ENCODE measurements around the gene EIF2S3.
A peak's percentile ranks its signal among the peaks of the same experiment; 100 is the strongest.
"Not testable (repeated sequence)": the region's sequence is repeated elsewhere in the genome, so short reads cannot be mapped to it uniquely, and the experiment has no call there.

The EIF2S3 gene

GRCh38 chrX:24054182-24055042 is at the start of gene EIF2S3:
EIF2S3 (plus strand) TSS chrX:24054956; CDS start chrX:24054969, 13 bp downstream.
- peak; percentile 94 for DNase-seq (ENCODE audit: low spot score)

- peak; percentile 6 for DNase-seq (ENCODE audit: low spot score)
Observed at GRCh38 chrX:24005028-24005427, 49.7 kb upstream of the EIF2S3 start.

- DNase-seq (ENCODE audit: low spot score) = no peak
Observed at GRCh38 chrX:24005867-24006266, 48.9 kb upstream of the EIF2S3 start.

GRCh38 chrX:24012266-24012665 is 42.5 kb upstream of the EIF2S3 start:
- no peak for DNase-seq (ENCODE audit: low spot score)

GRCh38 chrX:24014388-24015018 is 40.3 kb upstream of the EIF2S3 start:
- DNase-seq (ENCODE audit: low spot score) = peak; percentile 25

- DNase-seq (ENCODE audit: low spot score) = no peak
Observed at GRCh38 chrX:24017674-24018073, 37.1 kb upstream of the EIF2S3 start.

- DNase-seq (ENCODE audit: low spot score) = no peak
Observed at GRCh38 chrX:24018809-24019208, 35.9 kb upstream of the EIF2S3 start.

- no peak for DNase-seq (ENCODE audit: low spot score)
Observed at GRCh38 chrX:24019448-24019847, 35.3 kb upstream of the EIF2S3 start.

- DNase-seq (ENCODE audit: low spot score) = no peak
Observed at GRCh38 chrX:24020306-24020876, 34.4 kb upstream of the EIF2S3 start.

GRCh38 chrX:24023544-24023943 is 31.2 kb upstream of the EIF2S3 start:
- DNase-seq (ENCODE audit: low spot score) = no peak

GRCh38 chrX:24023972-24024669 is 30.6 kb upstream of the EIF2S3 start:
- DNase-seq (ENCODE audit: low spot score) = no peak

- peak; percentile 87 for DNase-seq (ENCODE audit: low spot score)
Observed at GRCh38 chrX:24024819-24025740, 29.7 kb upstream of the EIF2S3 start.

GRCh38 chrX:24025741-24026403 is 28.9 kb upstream of the EIF2S3 start:
- DNase-seq (ENCODE audit: low spot score) = peak; percentile 21

- no peak for DNase-seq (ENCODE audit: low spot score)
Observed at GRCh38 chrX:24026432-24026831, 28.3 kb upstream of the EIF2S3 start.

- DNase-seq (ENCODE audit: low spot score) = no peak
Observed at GRCh38 chrX:24027086-24027485, 27.7 kb upstream of the EIF2S3 start, which contains the start of gene KLHL15. KLHL15 (minus strand) TSS chrX:24027186; CDS start chrX:24006693, 20,493 bp downstream.

- no peak for DNase-seq (ENCODE audit: low spot score)
Observed at GRCh38 chrX:24027985-24028384, 26.8 kb upstream of the EIF2S3 start.

GRCh38 chrX:24030597-24030996 is 24.2 kb upstream of the EIF2S3 start:
- DNase-seq (ENCODE audit: low spot score) = no peak

- no peak for DNase-seq (ENCODE audit: low spot score)
Observed at GRCh38 chrX:24034485-24034884, 20.3 kb upstream of the EIF2S3 start.

GRCh38 chrX:24037729-24038128 is 17.0 kb upstream of the EIF2S3 start:
- DNase-seq (ENCODE audit: low spot score) = no peak

- not testable (repeated sequence) for DNase-seq (ENCODE audit: low spot score)
Observed at GRCh38 chrX:24046060-24046459, 8.7 kb upstream of the EIF2S3 start.

- not testable (repeated sequence) for DNase-seq (ENCODE audit: low spot score)
Observed at GRCh38 chrX:24049643-24050042, 5.1 kb upstream of the EIF2S3 start.

Measured in activated CD4-positive, alpha-beta T cell treated with anti-CD3 and anti-CD28 coated beads, Interleukin-2, Interleukin-4, amounts not matched to agents 100 ng/mL and 50 ng/mL, durations not matched to agents 16 hours and 8 hours (primary cell).